Panc1 (cell line): ENCODE measurements around the gene CARM1. TPM values are rescaled to one million over a fixed set of nuclear protein-coding genes. Genes with fewer than 3 reads are reported as not detected.

ENCODE experiments used
- ATAC-seq: fragments of 200-7000 bp; cut with Tn5 transposase; 2 replicates; pipeline ENCODE4 v1.9.1; 2020; ENCODE audit warnings: mild to moderate bottlenecking, moderate library complexity
- BruUV-seq: library from RNA; stranded (reverse); fragments of 400-500 nt; replicated peaks from 2 replicates; lab custom pipeline; 2021; lab: Mats Ljungman, UMichigan
- CTCF ChIA-PET: fragments of 300-600 bp; sonication (Branson Sonifier 250); formaldehyde crosslinking; loops from one replicate; lab custom pipeline; 2022; ENCODE audit warnings: antibody characterized with exemption; lab: Charles Lee
- POLR2A ChIA-PET: fragments of 300-600 bp; sonication (Branson Sonifier 250); formaldehyde crosslinking; loops from one replicate; lab custom pipeline; 2022; ENCODE audit warnings: antibody characterized with exemption; lab: Charles Lee
- DNase-seq: peaks from one replicate; pipeline ENCODE4 v3.0.0-alpha.2; 2010; ENCODE audit warnings: low read depth, low spot score
- H3K27ac ChIP-seq: 2 replicates; pipeline ENCODE4 v1.5.1; 2011; ENCODE audit warnings: mild to moderate bottlenecking, low read length, inconsistent platforms
- H3K27me3 ChIP-seq: fragments of 200-500 bp; sonication (Bioruptor generic); 2 replicates; pipeline ENCODE4 v1.6.0; 2014; ENCODE audit warnings: low read length, inconsistent platforms; ENCODE audit not compliant: control insufficient read depth, insufficient read depth
- H3K36me3 ChIP-seq: fragments of 200-500 bp; sonication (Bioruptor generic); 2 replicates; pipeline ENCODE4 v1.5.1; 2014; ENCODE audit warnings: inconsistent platforms, mild to moderate bottlenecking, low read length, moderate library complexity; ENCODE audit not compliant: control insufficient read depth, insufficient read depth
- H3K4me1 ChIP-seq: 2 replicates; pipeline ENCODE4 v1.5.1; 2011; ENCODE audit warnings: inconsistent platforms, mild to moderate bottlenecking, low read length, moderate library complexity; ENCODE audit not compliant: control insufficient read depth, insufficient read depth
- H3K4me3 ChIP-seq, 2 experiments: 2 replicates each; pipeline ENCODE4 v1.5.1; 2011 to 2012; ENCODE audit warnings: low read depth in 2 of 2, low read length in 2 of 2, mild to moderate bottlenecking in 2 of 2, inconsistent platforms in 1 of 2, moderate library complexity in 1 of 2
- H3K9me3 ChIP-seq: fragments of 200-500 bp; sonication (Bioruptor generic); 2 replicates; pipeline ENCODE4 v1.5.1; 2014; ENCODE audit warnings: low read depth, mild to moderate bottlenecking, inconsistent platforms, low read length, moderate library complexity; ENCODE audit not compliant: control insufficient read depth, insufficient read depth
- CTCF ChIP-seq: fragments of 450-650 bp; IDR thresholded peaks from 2 replicates; pipeline ENCODE4 v1.5.1; 2017; ENCODE audit warnings: mild to moderate bottlenecking
- POLR2AphosphoS5 ChIP-seq: IDR thresholded peaks from 2 replicates; pipeline ENCODE4 v1.6.1; 2012; ENCODE audit warnings: mild to moderate bottlenecking, low read depth, low read length, moderate library complexity
- REST ChIP-seq, 2 experiments: IDR thresholded peaks; 2 replicates each; pipeline ENCODE4 v1.6.1; 2011 to 2012; ENCODE audit warnings: low read depth in 2 of 2, control low read depth in 1 of 2, low read length in 1 of 2, mild to moderate bottlenecking in 1 of 2, moderate library complexity in 1 of 2; ENCODE audit not compliant: insufficient read depth in 1 of 2
- SIN3A ChIP-seq: IDR thresholded peaks from 2 replicates; pipeline ENCODE4 v1.6.1; 2012; ENCODE audit warnings: low read depth, mild to moderate bottlenecking, low read length, moderate library complexity, borderline replicate concordance; ENCODE audit not compliant: insufficient read depth
- TCF7L2 ChIP-seq: IDR thresholded peaks from 2 replicates; pipeline ENCODE4 v1.6.1; 2011; ENCODE audit warnings: mild to moderate bottlenecking, low read depth, low read length, inconsistent platforms
- in situ Hi-C: cut with HindIII; loops from 2 replicates; pipeline ENCODE4 v1.10.0; 2016; ENCODE audit warnings: low sequenced_read_pairs, low pct_unique_long_range_greater_than_20kb
- intact Hi-C: fragments of 100-400 bp; cut with micrococcal nuclease; formaldehyde crosslinking; loops from one replicate; pipeline ENCODE4 v1.10.0; 2022; ENCODE audit not compliant: unreplicated experiment
- total RNA-seq: library from RNA; stranded (reverse); gene quantifications from one replicate; pipeline ENCODE4 v1.2.1, GENCODE V29; 2021; ENCODE audit not compliant: unreplicated experiment

The CARM1 gene
- total RNA-seq, 1 experiment from 2014 or later: 44.9 TPM

DNA sequence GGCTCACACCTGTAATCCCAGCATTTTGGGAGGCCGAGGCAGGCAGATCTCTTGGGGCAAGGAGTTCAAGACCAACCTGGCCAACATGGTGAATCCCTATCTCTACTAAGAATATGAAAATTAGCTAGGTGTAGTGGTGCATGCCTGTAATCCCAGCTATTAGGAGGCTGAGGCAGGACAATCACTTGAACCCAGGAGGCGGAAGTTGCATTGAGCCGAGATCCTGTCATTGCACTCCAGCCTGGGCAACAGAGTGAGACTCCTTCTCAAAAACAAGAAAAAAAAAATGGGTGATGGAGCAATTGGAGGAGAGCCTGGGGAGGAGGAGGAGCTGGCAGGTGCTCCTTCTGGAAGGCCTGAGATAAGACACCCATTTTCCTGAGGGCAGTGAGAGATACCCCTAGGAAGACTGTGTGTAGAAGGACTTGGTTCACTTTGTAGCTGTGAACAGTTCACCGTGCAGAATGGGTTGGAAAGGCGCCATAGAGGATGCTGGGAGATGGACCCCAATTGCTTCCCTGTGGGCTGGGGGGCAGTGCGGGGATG is 8.7 kb upstream of the CARM1 start:
- ChIA-PET POLR2A (interaction anchor here (0.6 kb wide), 1 partner anchor 18 kb away, joined by 3 read pairs; no protein-coding TSS in a partner anchor), CTCF (interaction anchor here (1.7 kb wide), 1 partner anchor 41 kb away, joined by 4 read pairs; no protein-coding TSS in a partner anchor)
- Histone ChIP-seq H3K9me3 (no peaks in the 10 kb centered on the region), H3K4me1 (peaks cover 3% of the 10 kb centered on the region; the same call in 1 of the 2 replicates), H3K36me3 (no peaks in the 10 kb centered on the region), H3K4me3 (peak overlapping the region in 1 of 2 experiments; percentile 43; a peak in 2 of 4 replicates), H3K27ac (no peak overlapping the region), H3K27me3 (no peaks in the 10 kb centered on the region)
- peak; percentile 15; the same call in 1 of the 2 replicates for ATAC-seq
- DNase-seq: no peak
- in situ Hi-C loops: no loop called here
- BruUV-seq: no TSS peak
- intact Hi-C loops: loop anchor here (10.0 kb wide), 1 partner anchor 148 kb away; the partner anchor contains the start of gene DNM2
- TF ChIP-seq CTCF: no peak
- TF ChIP-seq REST (IDR thresholded peaks at IDR 0.05; ENCODE audit: insufficient read depth in 1 of 2, low read depth in 2 of 2, low read length in 1 of 2): no peak
- TF ChIP-seq TCF7L2: no peak
- TF ChIP-seq SIN3A: no peak
- no peak for TF ChIP-seq POLR2AphosphoS5

DNA sequence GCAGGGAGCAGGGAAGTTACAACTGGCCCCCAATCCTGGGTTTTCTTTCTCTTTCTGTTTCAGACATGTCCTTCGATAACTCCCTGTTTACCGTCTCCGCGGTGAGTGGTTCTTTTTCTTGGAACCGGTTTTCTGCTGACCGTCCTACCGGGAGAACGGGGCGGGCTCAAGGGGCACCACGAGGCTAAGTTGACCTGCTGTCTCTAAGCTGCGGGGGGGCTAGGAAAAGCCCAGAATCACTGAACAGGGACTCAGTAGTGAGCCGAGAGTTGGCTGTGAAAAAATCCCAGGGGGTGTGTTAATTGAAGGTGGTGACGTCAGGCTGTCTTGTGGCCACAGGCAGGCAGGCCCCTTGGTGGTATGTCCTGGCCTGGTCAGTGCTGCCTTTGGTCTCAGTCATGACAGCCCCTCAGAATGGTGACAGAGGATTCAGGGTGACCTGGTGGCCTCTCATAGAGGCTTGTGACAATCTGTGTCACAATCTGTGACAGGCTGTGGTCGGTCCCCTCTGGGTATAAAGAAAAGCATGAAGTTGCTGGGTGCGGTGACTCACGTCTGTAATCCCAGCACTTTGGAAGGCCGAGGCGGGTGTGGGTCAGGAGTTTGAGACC is 8.1 kb upstream of the CARM1 start:
- in situ Hi-C loops (no loop called here), intact Hi-C loops (loop anchor here (10.0 kb wide), 1 partner anchor 148 kb away; the partner anchor contains the start of gene DNM2)
- BruUV-seq: no TSS peak
- ChIA-PET POLR2A (no interaction called here), CTCF (interaction anchor here (1.6 to 1.7 kb wide), 3 partner anchors 9 to 42 kb away, joined by 4 to 16 read pairs (median 12); partner anchors contain the start of gene TMED1)
- Histone ChIP-seq H3K4me1 (peaks cover 3% of the 10 kb centered on the region; the same call in 1 of the 2 replicates), H3K9me3 (no peaks in the 10 kb centered on the region), H3K4me3 (peak overlapping the region; percentile 8 to 43; a peak in 2 of 4 replicates), H3K36me3 (no peaks in the 10 kb centered on the region), H3K27ac (peak overlapping the region; percentile 39; the same call in 1 of the 2 replicates), H3K27me3 (no peaks in the 10 kb centered on the region)
- DNase-seq (no peak), ATAC-seq (peak; percentile 64)
- no peak for TF ChIP-seq CTCF
- TF ChIP-seq TCF7L2: no peak
- TF ChIP-seq SIN3A: no peak
- no peak for TF ChIP-seq POLR2AphosphoS5
- no peak for TF ChIP-seq REST (IDR thresholded peaks at IDR 0.05; ENCODE audit: insufficient read depth in 1 of 2, low read depth in 2 of 2, low read length in 1 of 2)
